ENCODE data around the gene PACS1. TPM values are rescaled to one million over a fixed set of nuclear protein-coding genes. Genes with fewer than 3 reads are reported as not detected.
"Not testable (repeated sequence)": the region's sequence is repeated elsewhere in the genome, so short reads cannot be mapped to it uniquely, and the experiment has no call there.

The PACS1 gene
- 10 to 100 TPM; 76.3 to 78.3 TPM for total RNA-seq

GRCh38 chr11:66069715-66070603 is at the start of gene PACS1:
TSS of gene PACS1 (plus strand) at chr11:66070272. CDS start at chr11:66070487, 215 bp downstream.
- Mint-ChIP-seq H3K27me3 (no peaks in the 10 kb centered on the region), H3K4me3 (peak within 1 kb of the TSS; percentile 81), H3K27ac (peak within 1 kb of the TSS; percentile 95), H3K4me1 (ENCODE audit: low read depth) (peaks cover 63% of the 10 kb centered on the region), H3K36me3 (ENCODE audit: low read depth) (peaks cover 69% of the 10 kb centered on the region), H3K9me3 (no peaks in the 10 kb centered on the region)
- peak; percentile 80 for DNase-seq
- ChIA-PET POLR2A (interaction anchor here (0.8 to 11.1 kb wide), 9 partner anchors 11 to 96 kb away, joined by 3 to 131 read pairs (median 3); partner anchors contain the start of gene SF3B2), CTCF (interaction anchor here (1.1 to 10.2 kb wide), 17 partner anchors 11 to 180 kb away, joined by 3 to 133 read pairs (median 9); partner anchors contain the start of gene SF3B2)
- ATAC-seq, result peak; percentile 63
- intact Hi-C loops (cut with micrococcal nuclease), result loop anchor here (2.0 kb wide), 1 partner anchor 57 kb away; no protein-coding TSS in a partner anchor
- TF ChIP-seq, protein P1, sequence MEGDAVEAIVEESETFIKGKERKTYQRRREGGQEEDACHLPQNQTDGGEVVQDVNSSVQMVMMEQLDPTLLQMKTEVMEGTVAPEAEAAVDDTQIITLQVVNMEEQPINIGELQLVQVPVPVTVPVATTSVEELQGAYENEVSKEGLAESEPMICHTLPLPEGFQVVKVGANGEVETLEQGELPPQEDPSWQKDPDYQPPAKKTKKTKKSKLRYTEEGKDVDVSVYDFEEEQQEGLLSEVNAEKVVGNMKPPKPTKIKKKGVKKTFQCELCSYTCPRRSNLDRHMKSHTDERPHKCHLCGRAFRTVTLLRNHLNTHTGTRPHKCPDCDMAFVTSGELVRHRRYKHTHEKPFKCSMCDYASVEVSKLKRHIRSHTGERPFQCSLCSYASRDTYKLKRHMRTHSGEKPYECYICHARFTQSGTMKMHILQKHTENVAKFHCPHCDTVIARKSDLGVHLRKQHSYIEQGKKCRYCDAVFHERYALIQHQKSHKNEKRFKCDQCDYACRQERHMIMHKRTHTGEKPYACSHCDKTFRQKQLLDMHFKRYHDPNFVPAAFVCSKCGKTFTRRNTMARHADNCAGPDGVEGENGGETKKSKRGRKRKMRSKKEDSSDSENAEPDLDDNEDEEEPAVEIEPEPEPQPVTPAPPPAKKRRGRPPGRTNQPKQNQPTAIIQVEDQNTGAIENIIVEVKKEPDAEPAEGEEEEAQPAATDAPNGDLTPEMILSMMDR (IDR thresholded peaks at IDR 0.05), result no peak

- Mint-ChIP-seq H3K27me3 (peaks cover 8% of the 10 kb centered on the region), H3K36me3 (ENCODE audit: low read depth) (no peaks in the 10 kb centered on the region), H3K4me3 (no peak overlapping the region), H3K4me1 (ENCODE audit: low read depth) (peaks cover 21% of the 10 kb centered on the region), H3K27ac (no peak overlapping the region), H3K9me3 (no peaks in the 10 kb centered on the region)
- intact Hi-C loops (cut with micrococcal nuclease), result no loop called here
- TF ChIP-seq, protein P1 (IDR thresholded peaks at IDR 0.05), result no peak
- POLR2A ChIA-PET, result interaction anchor here (1.1 kb wide), 1 partner anchor 13 kb away, joined by 3 read pairs; no protein-coding TSS in a partner anchor
- peak; percentile 52 for DNase-seq
- no peak for ATAC-seq
- CTCF ChIA-PET, result interaction anchor here (1.7 to 3.0 kb wide), 2 partner anchors 21 to 24 kb away, joined by 5 to 39 read pairs; no protein-coding TSS in a partner anchor
Observed at GRCh38 chr11:66020618-66021357, 49.3 kb upstream of the PACS1 start.

DNA sequence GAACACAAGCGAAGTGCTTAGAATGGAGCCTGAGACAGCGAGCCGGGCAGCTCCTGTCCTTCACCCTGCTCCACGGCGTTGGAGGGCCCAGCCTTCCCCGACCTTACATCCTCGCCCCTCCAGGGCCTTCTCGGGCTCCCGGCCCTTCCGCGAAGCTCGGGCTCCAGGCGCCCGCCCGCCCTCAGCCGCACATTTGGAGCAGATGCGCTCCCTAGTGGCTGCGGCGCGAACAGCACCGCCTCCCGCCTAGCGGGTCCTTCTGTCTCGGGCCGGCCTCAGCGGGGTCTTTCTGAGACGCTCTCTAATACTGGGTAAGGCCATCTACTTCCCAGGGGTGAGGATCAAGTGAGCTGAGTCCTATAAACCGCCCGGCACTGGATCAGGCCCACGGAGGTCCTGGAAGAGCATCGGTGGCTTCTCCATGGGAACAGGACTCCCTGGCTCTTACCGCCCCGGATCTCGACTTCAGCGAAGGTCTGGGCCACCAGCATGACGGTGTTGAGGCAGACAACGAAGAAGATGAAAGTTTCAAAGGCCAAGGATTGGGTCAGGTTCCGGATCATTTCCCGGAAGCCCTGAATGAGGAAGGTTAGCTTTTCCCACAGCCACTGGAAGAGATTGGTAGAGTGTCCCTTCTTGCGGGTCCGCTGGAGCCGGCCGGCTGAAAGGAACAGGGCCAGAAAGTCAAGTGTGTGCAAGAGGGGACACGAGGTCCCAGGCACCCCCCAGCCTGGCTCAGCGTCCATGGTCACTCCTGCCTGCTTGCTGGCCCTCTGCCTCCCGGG is 47.5 kb upstream of the PACS1 start:
- Mint-ChIP-seq H3K27ac (no peak overlapping the region), H3K36me3 (ENCODE audit: low read depth) (no peaks in the 10 kb centered on the region), H3K4me3 (peak overlapping the region; percentile 22), H3K4me1 (ENCODE audit: low read depth) (peaks cover 16% of the 10 kb centered on the region), H3K9me3 (no peaks in the 10 kb centered on the region), H3K27me3 (peaks cover 8% of the 10 kb centered on the region)
- intact Hi-C loops (cut with micrococcal nuclease), result no loop called here
- ChIA-PET CTCF (interaction anchor here (0.6 to 3.0 kb wide), 48 partner anchors 8 to 384 kb away, joined by 3 to 39 read pairs (median 4); partner anchors contain the start of genes BANF1, CCDC85B, CST6 and KAT5), POLR2A (interaction anchor here (0.6 to 2.2 kb wide), 5 partner anchors 10 to 362 kb away, joined by 3 to 7 read pairs (median 5); partner anchors contain the start of gene BANF1)
- TF ChIP-seq, protein P1 (IDR thresholded peaks at IDR 0.05), result peak; percentile 96
- ATAC-seq, result peak; percentile 97
- peak; percentile 88 for DNase-seq

GRCh38 chr11:66023186-66023440 is 47.0 kb upstream of the PACS1 start:
- ChIA-PET POLR2A (interaction anchor here (1.2 to 2.2 kb wide), 2 partner anchors 10 to 19 kb away, joined by 3 to 5 read pairs; no protein-coding TSS in a partner anchor), CTCF (interaction anchor here (0.7 to 3.0 kb wide), 28 partner anchors 8 to 384 kb away, joined by 3 to 39 read pairs (median 6); partner anchors contain the start of genes CCDC85B, CST6, KAT5 and SF3B2)
- H3K4me3 Mint-ChIP-seq; H3K36me3 Mint-ChIP-seq (ENCODE audit: low read depth); DNase-seq; H3K9me3 Mint-ChIP-seq; ATAC-seq; intact Hi-C loops (cut with micrococcal nuclease); H3K27ac Mint-ChIP-seq; H3K27me3 Mint-ChIP-seq: not testable (repeated sequence)
- peaks cover 14% of the 10 kb centered on the region for H3K4me1 Mint-ChIP-seq (ENCODE audit: low read depth)

Measured in activated CD8-positive, alpha-beta T cell treated with anti-CD3 and anti-CD28 coated beads for 36 hours (primary cell).